AG08396 (cell line): ENCODE data around the gene SERPINA10.
"Not testable (repeated sequence)": the region's sequence is repeated elsewhere in the genome, so short reads cannot be mapped to it uniquely, and the experiment has no call there.

Experiments used
- DNase-seq: peaks from one replicate; pipeline ENCODE4 v3.0.0; 2012; ENCODE audit warnings: low spot score, mixed read lengths

Gene SERPINA10

GRCh38 chr14:94282991-94283723, 9.9 kb downstream of the SERPINA10 start:
- DNase-seq, result no peak

- no peak for DNase-seq
Observed at GRCh38 chr14:94278731-94279130, 14.3 kb downstream of the SERPINA10 start.

- DNase-seq, result not testable (repeated sequence)
Observed at GRCh38 chr14:94276898-94277561, 16.0 kb downstream of the SERPINA10 start.

- DNase-seq, result no peak
Observed at GRCh38 chr14:94269156-94269555, 23.9 kb downstream of the SERPINA10 start.

GRCh38 chr14:94268582-94268981, 24.5 kb downstream of the SERPINA10 start:
- not testable (repeated sequence) for DNase-seq

- DNase-seq, result no peak
Observed at GRCh38 chr14:94267352-94267751, 25.7 kb downstream of the SERPINA10 start.

GRCh38 chr14:94264195-94264594, 28.9 kb downstream of the SERPINA10 start:
- not testable (repeated sequence) for DNase-seq

GRCh38 chr14:94244182-94244581, 48.9 kb downstream of the SERPINA10 start:
- DNase-seq, result no peak

GRCh38 chr14:94239406-94239805, 53.7 kb downstream of the SERPINA10 start:
- DNase-seq, result no peak

GRCh38 chr14:94237983-94238382, 55.1 kb downstream of the SERPINA10 start:
- DNase-seq, result no peak

- no peak for DNase-seq
Observed at GRCh38 chr14:94237046-94237445, 56.0 kb downstream of the SERPINA10 start.
